ENCODE measurements around the gene MGLL.

MGLL gene

DNA sequence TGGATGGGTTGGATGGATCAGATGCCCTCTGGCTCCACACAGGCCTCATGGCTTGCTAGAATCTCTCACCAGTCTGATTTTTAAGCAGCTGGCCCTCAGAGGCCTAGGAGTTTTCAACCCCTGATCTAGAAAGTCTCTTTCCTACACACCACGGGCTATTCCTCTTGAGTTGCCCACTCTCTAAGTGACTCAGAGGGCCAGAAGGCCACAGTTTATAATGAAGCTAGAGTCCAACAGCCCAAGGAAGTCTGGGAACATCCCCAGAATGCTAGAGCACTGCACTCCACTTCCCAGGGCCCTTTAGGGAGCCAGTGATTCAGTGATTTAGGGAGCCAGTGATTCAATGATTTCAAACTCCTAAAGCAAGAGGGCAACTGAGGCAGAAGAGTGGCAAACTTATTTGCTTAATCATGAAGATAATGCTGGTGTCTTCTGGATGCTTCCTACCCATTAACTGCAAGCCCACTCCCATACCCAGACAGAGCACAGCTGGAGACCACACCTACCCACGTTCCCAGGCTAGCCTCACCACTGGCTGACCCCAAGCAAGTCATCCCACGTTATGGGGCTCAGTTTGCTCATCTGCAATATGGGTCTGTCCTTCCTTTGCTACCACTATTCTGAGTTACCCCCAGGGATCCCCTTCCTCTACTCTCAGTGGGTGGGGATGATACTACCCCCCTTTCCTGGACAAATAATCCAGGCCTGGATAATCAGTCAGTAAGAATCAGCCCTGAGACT lies 112.8 kb downstream of the MGLL start:
- H3F3A ChIP-seq (ENCODE audit: insufficient read depth): no peaks in the 10 kb centered on the region
- no peaks in the 10 kb centered on the region for H3K9me2 ChIP-seq (replicated peaks; ENCODE audit: insufficient read depth, low read length)
- TF ChIP-seq, protein P1, sequence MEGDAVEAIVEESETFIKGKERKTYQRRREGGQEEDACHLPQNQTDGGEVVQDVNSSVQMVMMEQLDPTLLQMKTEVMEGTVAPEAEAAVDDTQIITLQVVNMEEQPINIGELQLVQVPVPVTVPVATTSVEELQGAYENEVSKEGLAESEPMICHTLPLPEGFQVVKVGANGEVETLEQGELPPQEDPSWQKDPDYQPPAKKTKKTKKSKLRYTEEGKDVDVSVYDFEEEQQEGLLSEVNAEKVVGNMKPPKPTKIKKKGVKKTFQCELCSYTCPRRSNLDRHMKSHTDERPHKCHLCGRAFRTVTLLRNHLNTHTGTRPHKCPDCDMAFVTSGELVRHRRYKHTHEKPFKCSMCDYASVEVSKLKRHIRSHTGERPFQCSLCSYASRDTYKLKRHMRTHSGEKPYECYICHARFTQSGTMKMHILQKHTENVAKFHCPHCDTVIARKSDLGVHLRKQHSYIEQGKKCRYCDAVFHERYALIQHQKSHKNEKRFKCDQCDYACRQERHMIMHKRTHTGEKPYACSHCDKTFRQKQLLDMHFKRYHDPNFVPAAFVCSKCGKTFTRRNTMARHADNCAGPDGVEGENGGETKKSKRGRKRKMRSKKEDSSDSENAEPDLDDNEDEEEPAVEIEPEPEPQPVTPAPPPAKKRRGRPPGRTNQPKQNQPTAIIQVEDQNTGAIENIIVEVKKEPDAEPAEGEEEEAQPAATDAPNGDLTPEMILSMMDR (IDR thresholded peaks at IDR 0.05; ENCODE audit: insufficient read depth, low read length, poor library complexity, severe bottlenecking): no peak
- no peak for TF ChIP-seq EZH2phosphoT487 (conservative IDR thresholded peaks at IDR 0.05; ENCODE audit: low read length)
- no peak overlapping the region for H3K9ac ChIP-seq (ENCODE audit: low read length)
- H3K27ac ChIP-seq (ENCODE audit: low read depth, low read length): no peak overlapping the region
- no peaks in the 10 kb centered on the region for H3K79me2 ChIP-seq (ENCODE audit: insufficient read depth, low read length)
- no peak overlapping the region for H3K4me2 ChIP-seq (ENCODE audit: low read depth, low read length, poor library complexity, severe bottlenecking)
- no peak overlapping the region for H3K4me3 ChIP-seq (ENCODE audit: insufficient read depth, low read length, poor library complexity, severe bottlenecking)
- no peak overlapping the region for H2AFZ ChIP-seq (ENCODE audit: low read depth, low read length, severe bottlenecking)
- H3K9me3 ChIP-seq (ENCODE audit: insufficient read depth, low read length): no peaks in the 10 kb centered on the region
- H3K36me3 ChIP-seq (ENCODE audit: low read length): no peaks in the 10 kb centered on the region
- no peaks in the 10 kb centered on the region for H3K27me3 ChIP-seq (ENCODE audit: low read length)
- no peaks in the 10 kb centered on the region for H4K20me1 ChIP-seq (ENCODE audit: low read depth, low read length)

DNA sequence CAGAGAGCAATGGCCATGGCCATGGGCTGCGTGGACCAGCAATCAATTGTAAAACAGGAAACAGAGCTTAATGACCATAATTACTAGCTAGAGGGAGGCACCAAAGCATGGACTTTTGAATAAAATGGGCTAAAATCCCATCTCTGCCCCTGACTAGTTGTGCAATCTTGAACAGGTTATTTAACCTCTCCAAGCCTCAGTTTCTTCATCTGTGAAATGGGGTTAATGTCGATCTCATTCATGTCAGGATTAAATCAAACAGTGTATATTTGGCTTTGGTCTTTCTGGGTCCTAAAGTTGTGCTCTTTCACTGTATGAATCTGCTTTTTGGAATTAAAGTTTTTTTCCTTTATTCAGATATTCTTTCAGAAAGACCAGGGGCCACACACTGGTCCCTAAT lies 113.5 kb downstream of the MGLL start:
- H3K79me2 ChIP-seq (ENCODE audit: insufficient read depth, low read length): no peaks in the 10 kb centered on the region
- no peak overlapping the region for H3K27ac ChIP-seq (ENCODE audit: low read depth, low read length)
- no peaks in the 10 kb centered on the region for H3F3A ChIP-seq (ENCODE audit: insufficient read depth)
- TF ChIP-seq EZH2phosphoT487 (conservative IDR thresholded peaks at IDR 0.05; ENCODE audit: low read length): no peak
- TF ChIP-seq, protein P1 (IDR thresholded peaks at IDR 0.05; ENCODE audit: insufficient read depth, low read length, poor library complexity, severe bottlenecking): no peak
- no peak overlapping the region for H3K9ac ChIP-seq (ENCODE audit: low read length)
- no peaks in the 10 kb centered on the region for H3K9me3 ChIP-seq (ENCODE audit: insufficient read depth, low read length)
- no peaks in the 10 kb centered on the region for H3K36me3 ChIP-seq (ENCODE audit: low read length)
- H2AFZ ChIP-seq (ENCODE audit: low read depth, low read length, severe bottlenecking): no peak overlapping the region
- H3K4me3 ChIP-seq (ENCODE audit: insufficient read depth, low read length, poor library complexity, severe bottlenecking): no peak overlapping the region
- H4K20me1 ChIP-seq (ENCODE audit: low read depth, low read length): no peaks in the 10 kb centered on the region
- H3K27me3 ChIP-seq (ENCODE audit: low read length): no peaks in the 10 kb centered on the region
- no peak overlapping the region for H3K4me2 ChIP-seq (ENCODE audit: low read depth, low read length, poor library complexity, severe bottlenecking)
- no peaks in the 10 kb centered on the region for H3K9me2 ChIP-seq (replicated peaks; ENCODE audit: insufficient read depth, low read length)

DNA sequence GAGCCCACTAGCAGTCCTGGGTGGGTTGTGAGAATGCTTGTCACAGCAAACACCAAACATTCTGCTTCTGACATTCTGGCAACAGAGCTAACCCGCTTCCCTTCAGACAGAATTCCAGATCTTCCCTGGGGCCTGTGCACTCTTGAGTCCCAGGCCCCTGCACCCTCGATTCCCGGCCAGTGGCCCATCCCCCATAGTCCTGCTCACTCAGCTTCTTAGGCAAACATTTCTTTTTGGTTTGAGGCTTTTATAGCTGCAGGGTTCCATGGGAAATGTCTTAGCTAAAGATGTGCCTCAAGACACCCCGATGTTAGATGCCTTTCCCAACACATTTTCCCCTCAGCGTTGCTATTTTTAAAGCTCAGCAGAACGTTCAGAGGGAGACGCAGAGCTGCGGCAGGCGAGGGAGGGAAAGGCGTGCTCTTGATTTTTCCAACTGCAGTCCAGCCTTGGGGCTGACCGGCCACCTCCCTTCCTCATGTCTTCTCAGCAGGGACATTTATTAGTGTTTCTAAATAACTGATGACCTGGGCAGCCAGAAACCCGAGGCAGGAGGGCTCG lies 114.4 kb downstream of the MGLL start:
- no peaks in the 10 kb centered on the region for H3K79me2 ChIP-seq (ENCODE audit: insufficient read depth, low read length)
- H3K27ac ChIP-seq (ENCODE audit: low read depth, low read length): no peak overlapping the region
- H3K4me3 ChIP-seq (ENCODE audit: insufficient read depth, low read length, poor library complexity, severe bottlenecking): no peak overlapping the region
- H3F3A ChIP-seq (ENCODE audit: insufficient read depth): no peaks in the 10 kb centered on the region
- H4K20me1 ChIP-seq (ENCODE audit: low read depth, low read length): no peaks in the 10 kb centered on the region
- TF ChIP-seq EZH2phosphoT487 (conservative IDR thresholded peaks at IDR 0.05; ENCODE audit: low read length): no peak
- no peaks in the 10 kb centered on the region for H3K9me3 ChIP-seq (ENCODE audit: insufficient read depth, low read length)
- H3K9me2 ChIP-seq (replicated peaks; ENCODE audit: insufficient read depth, low read length): no peaks in the 10 kb centered on the region
- H3K36me3 ChIP-seq (ENCODE audit: low read length): no peaks in the 10 kb centered on the region
- no peak overlapping the region for H2AFZ ChIP-seq (ENCODE audit: low read depth, low read length, severe bottlenecking)
- no peak overlapping the region for H3K9ac ChIP-seq (ENCODE audit: low read length)
- H3K27me3 ChIP-seq (ENCODE audit: low read length): no peaks in the 10 kb centered on the region
- no peak overlapping the region for H3K4me2 ChIP-seq (ENCODE audit: low read depth, low read length, poor library complexity, severe bottlenecking)

DNA sequence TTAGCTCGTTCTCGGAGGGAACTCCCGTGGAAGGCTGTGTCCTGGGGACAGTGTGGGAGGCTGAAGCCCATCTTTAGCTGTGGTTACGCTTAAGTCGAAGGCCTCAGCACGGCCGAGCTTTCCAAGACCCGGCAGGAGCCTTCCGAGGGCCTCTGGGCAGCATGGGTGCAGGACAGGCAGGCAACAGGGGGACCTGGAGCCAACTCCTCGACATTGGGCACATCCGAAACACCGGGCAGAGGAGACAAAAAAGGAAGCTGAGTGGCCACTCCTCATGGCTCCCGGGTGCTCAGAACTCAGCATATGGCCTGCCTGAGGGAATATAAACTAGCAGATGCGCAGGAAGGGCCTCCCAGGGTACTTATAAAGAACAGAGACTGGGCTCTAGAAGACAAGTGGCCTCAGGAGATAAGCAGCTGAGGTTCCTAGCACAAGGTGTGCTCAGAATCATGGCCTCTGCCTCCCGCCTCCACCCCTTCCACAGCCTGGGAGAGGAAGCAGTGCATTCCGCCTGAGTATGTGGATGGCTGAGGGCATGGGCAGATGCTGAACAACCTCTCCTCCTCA lies 115.4 kb downstream of the MGLL start:
- no peak overlapping the region for H3K9ac ChIP-seq (ENCODE audit: low read length)
- H3K27me3 ChIP-seq (ENCODE audit: low read length): no peaks in the 10 kb centered on the region
- H3K9me3 ChIP-seq (ENCODE audit: insufficient read depth, low read length): no peaks in the 10 kb centered on the region
- no peaks in the 10 kb centered on the region for H3F3A ChIP-seq (ENCODE audit: insufficient read depth)
- TF ChIP-seq EZH2phosphoT487 (conservative IDR thresholded peaks at IDR 0.05; ENCODE audit: low read length): no peak
- TF ChIP-seq, protein P1 (IDR thresholded peaks at IDR 0.05; ENCODE audit: insufficient read depth, low read length, poor library complexity, severe bottlenecking): no peak
- H3K4me3 ChIP-seq (ENCODE audit: insufficient read depth, low read length, poor library complexity, severe bottlenecking): no peak overlapping the region
- H3K27ac ChIP-seq (ENCODE audit: low read depth, low read length): no peak overlapping the region
- H3K4me2 ChIP-seq (ENCODE audit: low read depth, low read length, poor library complexity, severe bottlenecking): no peak overlapping the region
- no peaks in the 10 kb centered on the region for H4K20me1 ChIP-seq (ENCODE audit: low read depth, low read length)
- no peaks in the 10 kb centered on the region for H3K36me3 ChIP-seq (ENCODE audit: low read length)
- H3K9me2 ChIP-seq (replicated peaks; ENCODE audit: insufficient read depth, low read length): no peaks in the 10 kb centered on the region
- H2AFZ ChIP-seq (ENCODE audit: low read depth, low read length, severe bottlenecking): no peak overlapping the region
- no peaks in the 10 kb centered on the region for H3K79me2 ChIP-seq (ENCODE audit: insufficient read depth, low read length)
